Adrenal gland (tissue), 12 donors: ENCODE data around the gene PLP2. TPM values are rescaled to one million over a fixed set of nuclear protein-coding genes. Genes with fewer than 3 reads are reported as not detected.

Experiments
- DNase-seq, 7 donors: peaks; one replicate each; pipeline ENCODE4 v3.0.0-alpha.2; 2019 to 2020
- H3K27ac ChIP-seq, 5 donors: fragments of 200-600 bp; sonication (generic) in 4 of 5; 1 replicate in 3 of 5; 2 replicates in 2 of 5; pipeline versions ENCODE4 v1.5.1 to v1.8.0; 2016 to 2020; ENCODE audit warnings: mild to moderate bottlenecking in 1 of 5
- H3K27me3 ChIP-seq: fragments of 200-600 bp; 2 replicates; pipeline ENCODE4 v1.8.0; 2021
- H3K36me3 ChIP-seq, 2 donors: fragments of 200-600 bp; replicated peaks in 1 of 2; 1 replicate in 1 of 2; 2 replicates in 1 of 2; pipeline versions ENCODE4 v1.5.1 to v1.8.0; 2018 to 2022
- H3K4me1 ChIP-seq, 2 donors: fragments of 200-600 bp; replicated peaks in 1 of 2; 1 replicate in 1 of 2; 2 replicates in 1 of 2; pipeline versions ENCODE4 v1.5.1 to v1.8.0; 2018 to 2021
- H3K4me3 ChIP-seq, 4 donors: fragments of 200-600 bp; sonication (generic) in 3 of 4; one replicate each; pipeline ENCODE4 v1.5.1; 2016 to 2018
- H3K9me3 ChIP-seq, 3 donors: fragments of 200-600 bp; sonication (generic) in 1 of 3; replicated peaks in 1 of 3; 1 replicate in 2 of 3; 2 replicates in 1 of 3; pipeline versions ENCODE4 v1.5.1 to v1.8.0; 2016 to 2021
- CTCF ChIP-seq, 6 experiments: fragments of 450-650 bp in 4 of 6; fragments of 200-600 bp in 2 of 6; sonication (generic) in 1 of 6; IDR thresholded peaks; 1 replicate in 5 of 6; 2 replicates in 1 of 6; pipeline versions ENCODE4 v1.5.1 to v1.8.0; 2016 to 2021; ENCODE audit warnings: antibody characterized with exemption in 6 of 6, mild to moderate bottlenecking in 2 of 6, moderate library complexity in 1 of 6
- POLR2A ChIP-seq, 2 donors: fragments of 450-650 bp; IDR thresholded peaks; one replicate each; pipeline ENCODE4 v1.6.1; 2017; ENCODE audit warnings: antibody characterized with exemption in 2 of 2, mild to moderate bottlenecking in 2 of 2, moderate library complexity in 1 of 2
- WGBS, 4 donors: extraction: QIAGEN DNeasy Blood & Tissue Kit in 2 of 4; methylation state at CpG; one replicate each; pipeline versions ENCODE4 v1.1.5 to v1.1.7; 2013 to 2017; 5-methylcytosine and 5-hydroxymethylcytosine counted together
- intact Hi-C, 2 donors: fragments of 100-400 bp; cut with DNase I; formaldehyde crosslinking; loops; one replicate each; pipeline versions ENCODE4 v1.14.1 to v1.15.0; 2022 to 2023
- polyA plus RNA-seq, 3 donors: library from polyadenylated mRNA; stranded (reverse); fragments of 200-250 nt in 2 of 3; fragments of 350-450 nt in 1 of 3; fragmentation: Illumina TruSeq in 1 of 3; extraction: RNeasy Lipid Tissue Mini Kit (QIAGEN cat#74804) in 1 of 3; gene quantifications; one replicate each; pipeline ENCODE4 v1.2.3, GENCODE V29; 2013 to 2014
- small RNA-seq, 2 donors: library from RNA; depleted of rRNA; stranded (forward); fragments of <200 nt; gene quantifications; one replicate each; pipeline ENCODE3, GENCODE V24; 2016
- total RNA-seq, 9 donors: library from RNA; depleted of rRNA in 4 of 9; stranded (reverse); fragments of >200 nt in 4 of 9; fragments of 120-200 nt in 1 of 9; fragmentation: NEBNext Ultra II Directional in 1 of 9; extraction: Animal tissue kit (Norgen Biotek cat#: 25700) in 1 of 9; gene quantifications; one replicate each; pipeline versions ENCODE4 v1.1.0 to v1.2.4, GENCODE V29; 2013 to 2023
- donor health status: healthy with polysubstance abuse.
- donor health status: Bipolar disorder and iron deficiency.
- donor health status: DM: yes; HTN: yes; CAD: no.
- donor health status: DM: no; HTN: no; CAD: no.
- donor health status: DM: no; HTN: no; CAD: no.
- donor health status: DM: yes; HTN: yes; CAD: no.

PLP2 gene
- total and polyA plus RNA-seq, 12 donors = 52.1 to 724 (median 177) TPM

DNA sequence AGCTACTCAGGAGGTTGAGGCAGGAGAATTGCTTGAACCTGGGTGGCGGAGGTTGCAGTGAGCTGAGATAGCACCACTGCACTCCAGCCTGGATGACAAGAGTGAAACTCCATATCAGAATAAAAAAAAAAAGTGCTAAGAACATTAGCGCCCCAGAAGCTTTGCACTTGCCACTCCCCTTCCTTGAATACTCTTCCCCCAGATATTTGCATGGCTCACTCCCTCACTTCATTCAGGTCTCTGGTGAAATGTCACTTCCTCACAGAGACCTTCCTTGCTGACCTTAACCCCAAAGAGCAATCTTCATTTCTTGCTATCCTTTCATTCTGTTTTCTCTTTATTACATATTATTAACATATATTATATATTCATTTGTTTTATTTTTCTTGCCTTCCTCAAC, 50.2 kb downstream of the PLP2 start:
- Histone ChIP-seq H3K27me3 (no peaks in the 10 kb centered on the region), H3K9me3 (no peaks in the 10 kb centered on the region), H3K27ac (no peak overlapping the region), H3K4me1 (no peaks in the 10 kb centered on the region), H3K36me3 (no peaks in the 10 kb centered on the region), H3K4me3 (no peak overlapping the region)
- WGBS, 4 donors = 60 to 79% (median 74%) methylated on average over 2 of the region's 2 CpGs
- TF ChIP-seq CTCF (IDR thresholded peaks at IDR 0.05) (no peak), POLR2A (IDR thresholded peaks at IDR 0.05) (no peak)
- DNase-seq = no peak
- intact Hi-C loops = no loop called here

Small RNA genes within 50 kb of the gene (small RNA-seq; reads per million reads assigned to genes)
- 0 to 0.12 reads per million in 2 donors for gene RN7SL262P

Other genes starting within 250 kb of the PLP2 start
- 10 to 100 TPM; 39.4 to 67.8 (median 54.3) TPM for gene OTUD5, start 214.3 kb upstream of the PLP2 start, total RNA-seq
- gene OTUD5, start 214.3 kb upstream of the PLP2 start, polyA plus RNA-seq = 10 to 100 TPM; 47.7 to 79.5 (median 52.2) TPM
- 1 to 10 TPM in 5 of 9 donors, under 1 TPM in 4; 0.22 to 2.1 (median 1.0) TPM for gene KCND1, start 200.1 kb upstream of the PLP2 start, total RNA-seq
- gene KCND1, start 200.1 kb upstream of the PLP2 start, polyA plus RNA-seq = 1 to 10 TPM in 1 of 3 donors, under 1 TPM in 2; 0.77 to 2.4 (median 0.82) TPM
- gene GRIPAP1, start 169.6 kb upstream of the PLP2 start, total RNA-seq = 10 to 100 TPM; 27.4 to 60.3 (median 37.9) TPM
- 10 to 100 TPM; 39.8 to 86.6 (median 44.1) TPM for gene GRIPAP1, start 169.6 kb upstream of the PLP2 start, polyA plus RNA-seq
- 100 to 1,000 TPM in 4 of 9 donors, 10 to 100 TPM in 5; 32.7 to 168 (median 94.7) TPM for gene TFE3, start 128.5 kb upstream of the PLP2 start, total RNA-seq
- gene TFE3, start 128.5 kb upstream of the PLP2 start, polyA plus RNA-seq = 10 to 100 TPM; 45.6 to 76.1 (median 65.9) TPM
- 10 to 100 TPM in 1 of 9 donors, 1 to 10 TPM in 8; 1.2 to 30.6 (median 2.8) TPM for gene CCDC120, start 112.9 kb upstream of the PLP2 start, total RNA-seq
- 1 to 10 TPM; 1.1 to 8.2 (median 2.7) TPM for gene CCDC120, start 112.9 kb upstream of the PLP2 start, polyA plus RNA-seq
- 10 to 100 TPM in 8 of 9 donors, 1 to 10 TPM in 1; 9.7 to 44.5 (median 34.4) TPM for gene PRAF2, start 97.9 kb upstream of the PLP2 start, total RNA-seq
- gene PRAF2, start 97.9 kb upstream of the PLP2 start, polyA plus RNA-seq = 100 to 1,000 TPM in 1 of 3 donors, 10 to 100 TPM in 2; 66.0 to 100 (median 85.5) TPM
- 100 to 1,000 TPM in 6 of 9 donors, 10 to 100 TPM in 3; 64.1 to 139 (median 108) TPM for gene WDR45, start 92.0 kb upstream of the PLP2 start, total RNA-seq
- 100 to 1,000 TPM in 2 of 3 donors, 10 to 100 TPM in 1; 59.4 to 184 (median 170) TPM for gene WDR45, start 92.0 kb upstream of the PLP2 start, polyA plus RNA-seq
- 10 to 100 TPM; 21.5 to 58.4 (median 27.3) TPM for gene GPKOW, start 48.2 kb upstream of the PLP2 start, total RNA-seq
- gene GPKOW, start 48.2 kb upstream of the PLP2 start, polyA plus RNA-seq = 10 to 100 TPM; 10.1 to 21.8 (median 11.3) TPM
- gene MAGIX, start 9.1 kb upstream of the PLP2 start, total RNA-seq = 10 to 100 TPM in 1 of 9 donors, 1 to 10 TPM in 8; 2.2 to 16.2 (median 3.1) TPM
- 1 to 10 TPM in 2 of 3 donors, under 1 TPM in 1; 0.59 to 8.4 (median 7.6) TPM for gene MAGIX, start 9.1 kb upstream of the PLP2 start, polyA plus RNA-seq
- 10 to 100 TPM in 7 of 9 donors, 1 to 10 TPM in 2; 2.8 to 46.8 (median 13.1) TPM for gene PRICKLE3, start 14.5 kb downstream of the PLP2 start, total RNA-seq
- 10 to 100 TPM in 1 of 3 donors, 1 to 10 TPM in 2; 5.7 to 10.9 (median 6.6) TPM for gene PRICKLE3, start 14.5 kb downstream of the PLP2 start, polyA plus RNA-seq
- 100 to 1,000 TPM in 1 of 9 donors, 10 to 100 TPM in 7, 1 to 10 TPM in 1; 6.8 to 147 (median 18.5) TPM for gene SYP, start 28.3 kb downstream of the PLP2 start, total RNA-seq
- 10 to 100 TPM; 18.6 to 73.1 (median 61.4) TPM for gene SYP, start 28.3 kb downstream of the PLP2 start, polyA plus RNA-seq
- gene CACNA1F, start 61.4 kb downstream of the PLP2 start, total RNA-seq = under 1 TPM in 3 of 9 donors, not detected in 6; 0.14 to 0.18 (median 0.17) TPM
- under 1 TPM in 2 of 3 donors, not detected in 1; 0.13 to 0.24 TPM for gene CACNA1F, start 61.4 kb downstream of the PLP2 start, polyA plus RNA-seq
- gene CCDC22, start 63.6 kb downstream of the PLP2 start, total RNA-seq = 10 to 100 TPM in 8 of 9 donors, 1 to 10 TPM in 1; 8.8 to 24.7 (median 19.4) TPM
- gene CCDC22, start 63.6 kb downstream of the PLP2 start, polyA plus RNA-seq = 10 to 100 TPM in 2 of 3 donors, 1 to 10 TPM in 1; 6.0 to 13.6 (median 11.8) TPM
- under 1 TPM in 5 of 9 donors, not detected in 4; 0.14 to 0.38 (median 0.29) TPM for gene FOXP3, start 92.8 kb downstream of the PLP2 start, total RNA-seq
- under 1 TPM; 0.20 to 0.53 (median 0.24) TPM for gene FOXP3, start 92.8 kb downstream of the PLP2 start, polyA plus RNA-seq
- gene PPP1R3F, start 97.9 kb downstream of the PLP2 start, total RNA-seq = 10 to 100 TPM in 1 of 9 donors, 1 to 10 TPM in 8; 3.5 to 11.6 (median 6.8) TPM
- 1 to 10 TPM; 2.6 to 6.2 (median 4.3) TPM for gene PPP1R3F, start 97.9 kb downstream of the PLP2 start, polyA plus RNA-seq
- gene GAGE10, start 131.7 kb downstream of the PLP2 start, total RNA-seq = under 1 TPM in 1 of 9 donors, not detected in 8; 0.33 TPM
- not detected for gene GAGE10, start 131.7 kb downstream of the PLP2 start, polyA plus RNA-seq
- gene GAGE12J, start 150.1 kb downstream of the PLP2 start, total RNA-seq = not detected
- gene GAGE12J, start 150.1 kb downstream of the PLP2 start, polyA plus RNA-seq = not detected
- not detected for gene GAGE13, start 159.7 kb downstream of the PLP2 start, total RNA-seq
- gene GAGE13, start 159.7 kb downstream of the PLP2 start, polyA plus RNA-seq = not detected